ENCODE measurements around the gene FOXD4L6.
"Not testable (repeated sequence)": the region's sequence is repeated elsewhere in the genome, so short reads cannot be mapped to it uniquely, and the experiment has no call there.

Gene FOXD4L6

DNA sequence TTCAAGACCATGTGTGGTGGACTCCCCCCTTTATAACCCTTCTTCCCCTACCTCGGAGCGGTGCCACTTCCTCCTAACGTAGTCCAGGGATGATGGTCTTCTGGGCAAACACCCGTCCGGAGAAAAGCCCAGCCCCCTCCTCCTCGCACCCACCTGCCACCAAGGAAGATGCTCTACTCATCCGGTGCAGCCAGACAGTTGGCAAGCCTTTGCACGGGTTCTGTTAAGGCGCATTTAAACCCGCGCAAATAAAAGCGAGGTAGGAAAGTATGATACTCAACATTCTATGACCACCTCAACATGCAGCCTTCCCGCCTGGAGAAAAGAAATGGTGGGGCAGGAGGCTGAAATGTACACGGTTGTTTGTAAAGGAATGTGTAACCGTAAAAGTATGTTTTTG lies at the start of gene FOXD4L6:
Gene FOXD4L6 (minus strand): TSS at position 101 of the 400 bp plus-strand sequence. CDS start 298 bp downstream, outside the sequence.
- not testable (repeated sequence) for DNase-seq

DNA sequence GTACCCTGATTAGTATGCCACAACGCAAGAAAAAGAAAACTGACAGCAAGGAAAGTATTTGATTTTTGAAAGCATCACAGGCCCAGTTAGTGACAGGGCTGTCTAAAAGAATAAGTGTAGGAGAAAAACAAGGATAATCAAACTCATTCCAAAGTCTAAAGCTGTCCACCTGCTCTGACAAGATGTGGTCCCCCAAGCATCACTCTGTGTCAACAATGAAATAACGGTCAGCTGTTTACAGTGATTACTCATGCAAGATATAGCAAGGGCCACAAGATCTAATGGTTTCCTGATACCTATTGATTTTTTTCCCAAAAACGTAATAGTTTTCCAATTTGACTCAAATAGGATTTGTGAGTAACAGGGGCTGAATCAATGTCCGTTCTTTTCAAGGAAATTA lies 46.5 kb upstream of the FOXD4L6 start:
- not testable (repeated sequence) for DNase-seq

DNA sequence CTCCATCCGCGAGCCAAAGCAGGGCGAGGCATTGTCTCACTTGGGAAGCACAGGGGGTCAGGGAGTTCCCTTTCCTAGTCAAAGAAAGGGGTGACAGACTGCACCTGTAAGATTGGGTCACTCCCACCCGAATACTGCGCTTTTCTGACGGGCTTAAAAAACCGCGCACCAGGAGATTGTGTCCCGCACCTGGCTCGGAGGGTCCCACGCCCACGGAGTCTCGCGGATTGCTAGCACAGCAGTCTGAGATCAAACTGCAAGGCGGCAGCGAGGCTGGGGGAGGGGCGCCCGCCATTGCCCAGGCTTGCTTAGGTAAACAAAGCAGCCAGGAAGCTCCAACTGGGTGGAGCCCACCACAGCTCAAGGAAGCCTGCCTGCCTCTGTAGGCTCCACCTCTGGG lies 21.6 kb upstream of the FOXD4L6 start:
- not testable (repeated sequence) for DNase-seq

GRCh38 chr9:41141878-41142277 lies 13.4 kb upstream of the FOXD4L6 start:
- not testable (repeated sequence) for DNase-seq

- not testable (repeated sequence) for DNase-seq
These were observed 1.6 kb downstream of the FOXD4L6 start for GRCh38 chr9:41126746-41127446.

- not testable (repeated sequence) for DNase-seq
These were observed 2.5 kb downstream of the FOXD4L6 start for GRCh38 chr9:41125936-41126335.

GRCh38 chr9:41125109-41125658 lies 3.3 kb downstream of the FOXD4L6 start:
- not testable (repeated sequence) for DNase-seq

- not testable (repeated sequence) for DNase-seq
These were observed 4.0 kb downstream of the FOXD4L6 start for GRCh38 chr9:41124250-41125108.

GRCh38 chr9:41123812-41124211 lies 4.7 kb downstream of the FOXD4L6 start:
- not testable (repeated sequence) for DNase-seq

GRCh38 chr9:41123396-41123795 lies 5.1 kb downstream of the FOXD4L6 start:
- not testable (repeated sequence) for DNase-seq

DNA sequence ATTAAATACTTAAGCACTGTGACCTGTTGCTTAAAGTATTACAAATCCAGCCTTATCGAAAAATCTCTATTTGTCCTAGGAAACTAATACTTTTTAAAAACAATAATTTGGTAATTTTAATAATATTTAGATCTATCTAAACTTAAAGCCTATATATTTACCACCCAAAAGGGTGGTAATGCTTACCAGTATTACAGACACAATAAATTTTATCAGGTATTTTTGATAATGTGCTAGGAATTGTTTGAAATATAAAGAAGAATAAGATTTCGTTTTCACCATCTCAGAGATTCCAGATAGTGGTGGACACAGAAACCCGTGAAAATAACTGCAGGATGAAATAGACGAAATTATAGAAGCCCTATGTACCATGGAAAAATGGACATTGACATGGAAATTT lies 7.8 kb downstream of the FOXD4L6 start:
- not testable (repeated sequence) for DNase-seq

GRCh38 chr9:41119719-41120118 lies 8.8 kb downstream of the FOXD4L6 start:
- not testable (repeated sequence) for DNase-seq

GRCh38 chr9:41119311-41119710 lies 9.2 kb downstream of the FOXD4L6 start:
- DNase-seq, result not testable (repeated sequence)

GRCh38 chr9:41113348-41113747 lies 15.1 kb downstream of the FOXD4L6 start:
- not testable (repeated sequence) for DNase-seq

DNA sequence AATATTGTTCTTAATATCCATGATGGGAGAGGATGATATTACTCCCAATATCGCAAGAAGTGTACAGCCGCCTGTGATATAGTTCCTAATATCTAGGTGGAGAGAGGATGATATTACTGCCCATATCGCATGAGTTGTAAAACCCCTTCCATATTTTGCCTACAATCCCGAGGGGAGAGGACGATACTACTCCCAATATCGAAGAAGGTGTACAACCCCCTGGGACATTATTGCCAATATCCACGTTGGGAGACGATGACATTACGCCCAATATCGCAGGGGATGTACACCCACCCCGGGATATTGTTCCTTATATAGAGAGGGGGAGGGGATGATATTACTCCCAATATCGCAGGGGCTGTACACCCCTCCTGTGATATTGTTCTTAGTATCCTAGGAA lies 17.1 kb downstream of the FOXD4L6 start:
- DNase-seq, result not testable (repeated sequence)

- not testable (repeated sequence) for DNase-seq
These were observed 17.6 kb downstream of the FOXD4L6 start for GRCh38 chr9:41110913-41111312.

- DNase-seq, result not testable (repeated sequence)
These were observed 19.2 kb downstream of the FOXD4L6 start for GRCh38 chr9:41109253-41109652.

DNA sequence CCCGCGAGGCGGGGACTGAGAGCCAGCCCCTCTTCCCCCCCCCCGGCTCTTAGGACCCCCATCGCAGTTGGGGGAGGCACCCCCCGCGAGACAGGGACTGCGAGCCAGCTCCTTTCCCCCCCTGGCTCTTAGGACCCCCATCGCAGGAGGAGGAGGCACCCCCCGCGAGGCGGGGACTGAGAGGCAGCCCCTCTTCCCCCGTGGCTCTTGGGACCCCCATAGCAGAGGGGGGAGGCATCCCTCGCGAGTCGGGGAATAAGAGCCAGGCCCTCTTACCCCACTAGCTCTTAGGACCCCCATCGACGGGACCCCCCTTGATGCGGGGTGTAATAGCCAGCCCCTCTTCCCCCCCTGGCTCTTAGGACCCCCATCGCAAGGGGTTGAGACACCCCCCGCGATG lies 19.7 kb downstream of the FOXD4L6 start:
- DNase-seq, result not testable (repeated sequence)

DNA sequence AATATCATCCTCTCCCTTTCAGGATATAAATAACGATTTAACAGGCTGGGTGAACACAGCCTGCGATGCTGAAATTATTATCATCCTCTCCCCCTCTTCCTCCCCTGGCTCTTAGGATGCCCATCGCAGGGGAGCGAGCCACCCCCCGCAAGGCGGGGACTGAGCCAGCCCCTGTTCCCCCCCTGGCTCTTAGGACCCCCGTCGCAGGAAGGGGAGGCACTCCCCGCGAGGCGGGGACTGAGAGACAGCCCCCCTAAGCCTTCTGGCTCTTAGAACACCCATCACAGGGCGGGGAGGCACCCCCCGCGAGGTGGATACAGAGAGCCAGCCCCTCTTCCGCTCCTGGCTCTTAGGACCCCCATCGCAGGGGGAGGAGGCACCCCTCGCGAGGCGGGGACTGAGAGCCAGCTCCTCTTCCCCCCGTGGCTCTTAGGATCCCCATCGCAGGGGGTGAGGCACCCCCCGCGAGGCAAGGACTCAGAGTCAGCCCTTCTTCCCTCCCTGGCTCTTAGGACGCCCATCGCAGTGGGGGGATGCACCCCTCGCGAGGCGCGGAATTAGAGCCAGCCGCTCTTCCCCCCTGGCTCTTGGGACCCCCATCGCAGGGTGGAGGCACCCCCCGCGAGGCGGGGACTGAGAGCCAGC lies 21.9 kb downstream of the FOXD4L6 start:
- not testable (repeated sequence) for DNase-seq

- not testable (repeated sequence) for DNase-seq
These were observed 22.8 kb downstream of the FOXD4L6 start for GRCh38 chr9:41105557-41106253.

GRCh38 chr9:41104542-41104941 lies 23.9 kb downstream of the FOXD4L6 start:
- DNase-seq, result not testable (repeated sequence)

DNA sequence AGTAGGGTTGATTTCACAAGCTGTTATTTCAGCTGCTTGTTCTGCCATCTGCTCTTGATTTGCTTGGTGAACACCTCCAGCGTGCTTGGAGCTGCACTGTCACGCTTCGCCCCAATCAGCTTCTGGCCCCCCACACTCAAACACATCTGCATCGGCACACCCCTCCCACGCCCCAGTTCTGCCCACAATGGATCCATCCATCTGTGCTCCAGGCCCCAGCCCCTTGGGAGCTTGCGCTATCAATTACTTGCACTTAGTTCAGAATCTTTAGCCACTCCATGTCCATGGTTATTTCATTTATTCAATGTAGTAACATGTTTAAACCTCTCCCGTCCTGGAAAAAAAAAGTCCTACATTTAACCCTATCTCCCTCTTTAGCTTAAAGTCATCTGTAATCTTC lies 28.0 kb downstream of the FOXD4L6 start:
- DNase-seq, result not testable (repeated sequence)

Measured in activated CD8-positive, alpha-beta memory T cell treated with anti-CD3 and anti-CD28 coated beads for 24 hours (primary cell).